Activated CD4-positive, alpha-beta memory T cell treated with anti-CD3 and anti-CD28 coated beads, Interleukin-2, amount 10 ng/mL, durations not matched to agents 7 days and 5 days (primary cell): ENCODE data around the gene PCDHB16. TPM values are rescaled to one million over a fixed set of nuclear protein-coding genes. Genes with fewer than 3 reads are reported as not detected.
A peak's percentile ranks its signal among the peaks of the same experiment; 100 is the strongest.
"Not testable (repeated sequence)": the region's sequence is repeated elsewhere in the genome, so short reads cannot be mapped to it uniquely, and the experiment has no call there.

Source experiments
- CTCF ChIA-PET: fragments of 350-600 bp; sonication (Branson Sonifier 250); formaldehyde crosslinking; loops from one replicate; lab custom pipeline; 2021; ENCODE audit warnings: antibody characterized with exemption, inconsistent platforms; lab: Charles Lee
- POLR2A ChIA-PET: fragments of 350-600 bp; sonication (Branson Sonifier 250); formaldehyde crosslinking; loops from one replicate; lab custom pipeline; 2021; ENCODE audit warnings: antibody characterized with exemption; lab: Charles Lee
- DNase-seq: peaks from one replicate; pipeline ENCODE4 v3.0.0-alpha.2; 2020
- H3K27ac Mint-ChIP-seq: one replicate; pipeline ENCODE4 v1.8.0; 2021; ENCODE audit warnings: mild to moderate bottlenecking, mixed read lengths
- H3K27me3 Mint-ChIP-seq: one replicate; pipeline ENCODE4 v1.8.0; 2021; ENCODE audit warnings: mixed read lengths
- H3K36me3 Mint-ChIP-seq: one replicate; pipeline ENCODE4 v1.8.0; 2021; ENCODE audit warnings: low read depth, mixed read lengths
- H3K4me1 Mint-ChIP-seq: one replicate; pipeline ENCODE4 v1.8.0; 2021; ENCODE audit warnings: mixed read lengths
- H3K4me3 Mint-ChIP-seq: one replicate; pipeline ENCODE4 v1.8.0; 2021; ENCODE audit warnings: mild to moderate bottlenecking, mixed read lengths
- H3K9me3 Mint-ChIP-seq: one replicate; pipeline ENCODE4 v1.8.0; 2021; ENCODE audit warnings: mixed read lengths
- total RNA-seq, 2 experiments: library from RNA; stranded (reverse); gene quantifications; one replicate each; pipeline ENCODE4 v1.2.3, GENCODE V29; 2021

PCDHB16 gene
- total RNA-seq, 2 experiments from 2014 or later = not detected

DNA sequence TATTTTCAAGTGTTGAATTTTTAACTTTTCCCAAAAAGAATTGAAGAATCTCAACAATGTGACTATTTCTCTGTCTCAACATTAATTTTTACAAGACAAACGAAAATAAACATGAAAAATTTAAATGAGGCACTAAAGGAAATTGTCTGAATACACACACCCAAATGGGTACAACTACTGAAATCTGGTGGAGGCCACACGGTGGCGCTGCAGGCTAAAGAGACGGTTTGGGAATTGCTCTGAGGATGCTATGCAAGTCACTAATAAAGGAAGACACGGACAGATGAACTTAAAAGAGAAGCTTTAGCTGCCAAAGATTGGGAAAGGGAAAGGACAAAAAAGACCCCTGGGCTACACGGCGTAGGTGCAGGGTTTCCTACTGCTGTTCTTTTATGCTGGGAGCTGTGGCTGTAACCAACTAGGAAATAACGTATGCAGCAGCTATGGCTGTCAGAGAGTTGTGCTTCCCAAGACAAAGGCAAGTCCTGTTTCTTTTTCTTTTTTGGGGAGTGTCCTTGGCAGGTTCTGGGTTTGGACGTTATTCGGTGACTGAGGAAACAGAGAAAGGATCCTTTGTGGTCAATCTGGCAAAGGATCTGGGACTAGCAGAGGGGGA is 10.0 kb downstream of the PCDHB16 start, which contains the start of gene PCDHB10:
Gene PCDHB10, plus strand, starts transcription at position 244 of the 616 bp plus-strand sequence. Its CDS starts 200 bp downstream, at position 444.
- DNase-seq = peak; percentile 29
- Mint-ChIP-seq H3K27me3 (peaks cover 10% of the 10 kb centered on the region), H3K36me3 (peaks cover 3% of the 10 kb centered on the region), H3K27ac (no peak within 1 kb of the TSS), H3K4me1 (no peaks in the 10 kb centered on the region), H3K9me3 (peaks cover 21% of the 10 kb centered on the region), H3K4me3 (no peak within 1 kb of the TSS)
- ChIA-PET POLR2A (no interaction called here), CTCF (interaction anchor here (1.2 kb wide), 1 partner anchor 15 kb away, joined by 3 read pairs; the partner anchor contains the start of gene PCDHB8)

DNA sequence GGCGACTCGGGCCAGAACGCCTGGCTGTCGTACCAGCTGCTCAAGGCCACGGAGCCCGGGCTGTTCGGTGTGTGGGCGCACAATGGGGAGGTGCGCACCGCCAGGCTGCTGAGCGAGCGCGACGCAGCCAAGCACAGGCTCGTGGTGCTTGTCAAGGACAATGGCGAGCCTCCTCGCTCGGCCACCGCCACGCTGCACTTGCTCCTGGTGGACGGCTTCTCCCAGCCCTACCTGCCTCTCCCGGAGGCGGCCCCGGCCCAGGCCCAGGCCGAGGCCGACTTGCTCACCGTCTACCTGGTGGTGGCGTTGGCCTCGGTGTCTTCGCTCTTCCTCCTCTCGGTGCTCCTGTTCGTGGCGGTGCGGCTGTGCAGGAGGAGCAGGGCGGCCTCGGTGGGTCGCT is 12.1 kb downstream of the PCDHB16 start:
- CTCF ChIA-PET, H3K27ac Mint-ChIP-seq, H3K4me3 Mint-ChIP-seq, DNase-seq, H3K27me3 Mint-ChIP-seq, POLR2A ChIA-PET, H3K4me1 Mint-ChIP-seq, H3K36me3 Mint-ChIP-seq: not testable (repeated sequence)
- H3K9me3 Mint-ChIP-seq = peaks cover 18% of the 10 kb centered on the region

DNA sequence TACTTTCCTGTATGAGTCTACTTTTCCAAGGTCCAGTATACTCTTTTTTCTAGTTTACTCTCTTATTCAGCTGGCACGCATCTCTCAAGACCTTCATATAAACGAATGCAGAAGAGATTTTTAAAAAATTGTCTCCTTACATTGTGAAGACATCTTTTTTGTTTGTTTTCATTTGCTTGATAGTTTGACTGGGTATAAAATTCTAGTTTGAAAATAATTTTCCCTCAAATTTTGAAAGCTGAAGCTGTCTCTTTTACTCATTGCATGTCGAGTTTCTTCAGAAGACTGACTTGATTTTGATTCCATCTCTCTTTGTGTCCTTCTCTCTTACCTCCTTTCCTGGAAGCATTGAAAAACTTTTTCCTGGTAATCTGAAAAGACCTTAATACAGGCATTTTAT is 14.2 kb downstream of the PCDHB16 start:
- Mint-ChIP-seq H3K27ac (no peak overlapping the region), H3K27me3 (peaks cover 7% of the 10 kb centered on the region), H3K36me3 (no peaks in the 10 kb centered on the region), H3K4me3 (no peak overlapping the region), H3K9me3 (peaks cover 22% of the 10 kb centered on the region), H3K4me1 (no peaks in the 10 kb centered on the region)
- no peak for DNase-seq
- ChIA-PET POLR2A (no interaction called here), CTCF (interaction anchor here (1.5 kb wide), 1 partner anchor 10 kb away, joined by 4 read pairs; the partner anchor contains the start of gene PCDHB9)

DNA sequence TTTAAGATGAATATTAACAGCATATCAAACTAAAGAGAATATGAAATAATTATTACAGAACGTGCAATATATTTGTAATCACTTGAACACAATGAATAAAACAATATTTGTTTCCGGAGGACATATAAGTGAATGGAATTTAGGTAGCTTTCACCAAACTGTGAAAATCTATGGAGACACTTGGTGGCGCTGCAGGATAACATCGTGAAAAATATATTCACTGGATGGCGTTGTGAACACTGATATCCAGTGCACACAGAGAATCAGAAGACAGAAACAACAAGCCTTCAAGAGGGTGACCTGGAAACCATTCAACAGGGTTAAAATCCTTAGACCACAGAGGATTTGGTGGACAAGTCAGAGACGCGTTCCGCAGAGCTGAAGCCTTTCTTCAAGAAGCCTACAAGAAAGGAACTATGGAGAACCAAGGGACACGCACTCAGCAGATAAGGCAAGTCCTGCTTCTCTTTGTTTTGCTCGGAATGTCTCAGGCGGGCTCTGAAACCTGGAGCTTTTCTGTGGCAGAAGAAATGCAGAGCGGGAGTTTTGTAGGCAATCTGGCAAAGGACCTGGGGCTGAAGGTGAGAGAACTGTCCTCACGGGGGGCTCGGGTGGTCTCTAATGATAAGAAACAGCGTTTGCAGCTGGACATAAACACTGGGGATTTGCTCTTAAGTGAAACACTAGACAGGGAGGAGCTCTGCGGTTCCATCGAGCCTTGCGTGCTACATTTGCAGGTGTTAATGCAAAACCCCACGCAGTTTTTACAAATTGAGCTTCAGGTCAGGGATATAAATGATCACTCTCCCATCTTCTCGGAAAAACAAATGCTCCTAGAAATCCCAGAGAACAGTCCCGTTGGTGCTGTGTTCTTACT is 17.4 kb downstream of the PCDHB16 start, which contains the start of gene PCDHB11:
Gene PCDHB11, plus strand, starts transcription at position 269 of the 877 bp plus-strand sequence. Its CDS starts 148 bp downstream, at position 417.
- ChIA-PET POLR2A (no interaction called here), CTCF (interaction anchor here (1.0 kb wide), 1 partner anchor 218 kb away, joined by 3 read pairs; the partner anchor contains the start of gene PCDHGB7)
- Mint-ChIP-seq H3K4me1 (no peaks in the 10 kb centered on the region), H3K36me3 (peaks cover 2% of the 10 kb centered on the region), H3K9me3 (peaks cover 14% of the 10 kb centered on the region), H3K27ac (no peak within 1 kb of the TSS), H3K4me3 (no peak within 1 kb of the TSS), H3K27me3 (no peaks in the 10 kb centered on the region)
- no peak for DNase-seq

DNA sequence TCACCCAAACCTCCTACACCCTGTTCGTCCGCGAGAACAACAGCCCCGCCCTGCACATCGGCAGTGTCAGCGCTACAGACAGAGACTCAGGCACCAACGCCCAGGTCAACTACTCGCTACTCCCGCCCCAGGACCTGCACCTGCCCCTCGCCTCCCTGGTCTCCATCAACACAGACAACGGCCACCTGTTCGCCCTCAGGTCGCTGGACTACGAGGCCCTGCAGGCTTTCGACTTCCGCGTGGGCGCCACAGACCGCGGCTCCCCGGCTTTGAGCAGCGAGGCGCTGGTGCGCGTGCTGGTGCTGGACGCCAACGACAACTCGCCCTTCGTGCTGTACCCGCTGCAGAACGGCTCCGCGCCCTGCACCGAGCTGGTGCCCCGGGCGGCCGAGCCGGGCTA is 18.9 kb downstream of the PCDHB16 start:
- H3K4me1 Mint-ChIP-seq, H3K27me3 Mint-ChIP-seq, H3K4me3 Mint-ChIP-seq, H3K36me3 Mint-ChIP-seq, DNase-seq, CTCF ChIA-PET, H3K27ac Mint-ChIP-seq, POLR2A ChIA-PET: not testable (repeated sequence)
- peaks cover 13% of the 10 kb centered on the region for H3K9me3 Mint-ChIP-seq

DNA sequence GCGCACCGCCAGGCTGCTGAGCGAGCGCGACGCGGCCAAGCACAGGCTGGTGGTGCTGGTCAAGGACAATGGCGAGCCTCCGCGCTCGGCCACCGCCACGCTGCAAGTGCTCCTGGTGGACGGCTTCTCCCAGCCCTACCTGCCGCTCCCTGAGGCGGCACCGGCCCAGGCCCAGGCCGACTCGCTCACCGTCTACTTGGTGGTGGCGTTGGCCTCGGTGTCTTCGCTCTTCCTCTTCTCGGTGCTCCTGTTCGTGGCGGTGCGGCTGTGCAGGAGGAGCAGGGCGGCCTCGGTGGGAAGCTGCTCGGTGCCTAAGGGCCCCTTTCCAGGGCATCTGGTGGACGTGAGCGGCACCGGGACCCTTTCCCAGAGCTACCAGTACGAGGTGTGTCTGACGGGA is 19.5 kb downstream of the PCDHB16 start:
- H3K27ac Mint-ChIP-seq = not testable (repeated sequence)

DNA sequence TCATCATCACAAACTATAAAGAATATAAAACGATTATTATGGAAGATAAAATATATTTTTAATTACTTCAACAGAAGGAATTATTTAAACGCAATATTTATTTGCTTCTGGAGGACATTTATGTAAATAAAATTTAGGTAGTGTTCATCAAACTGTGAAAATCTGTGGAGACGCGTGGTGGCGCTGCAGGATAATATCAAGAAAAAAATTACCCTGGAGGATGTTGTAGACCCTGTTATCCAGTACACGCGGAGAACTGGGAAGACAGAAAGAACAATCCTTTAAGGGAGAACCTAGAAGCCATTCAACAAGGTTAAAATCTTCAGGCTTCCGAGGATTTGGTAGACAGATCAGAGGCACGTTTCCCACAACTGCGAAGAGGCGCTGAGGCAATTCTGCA is 26.3 kb downstream of the PCDHB16 start, which contains the start of gene PCDHB12:
Gene PCDHB12, plus strand, starts transcription at position 242 of the 400 bp plus-strand sequence. CDS start 189 bp downstream, outside the sequence.
- no peak for DNase-seq
- peaks cover 5% of the 10 kb centered on the region for H3K27me3 Mint-ChIP-seq
- ChIA-PET POLR2A (no interaction called here), CTCF (no interaction called here)
- H3K4me3 Mint-ChIP-seq = no peak within 1 kb of the TSS
- H3K36me3 Mint-ChIP-seq = no peaks in the 10 kb centered on the region
- no peaks in the 10 kb centered on the region for H3K9me3 Mint-ChIP-seq
- H3K27ac Mint-ChIP-seq = no peak within 1 kb of the TSS
- no peaks in the 10 kb centered on the region for H3K4me1 Mint-ChIP-seq

More for the DNA sequence above, 19.5 kb downstream of the PCDHB16 start:
- H3K9me3 Mint-ChIP-seq, H3K36me3 Mint-ChIP-seq, POLR2A ChIA-PET, H3K4me1 Mint-ChIP-seq, DNase-seq, CTCF ChIA-PET, H3K4me3 Mint-ChIP-seq, H3K27me3 Mint-ChIP-seq: not testable (repeated sequence)

DNA sequence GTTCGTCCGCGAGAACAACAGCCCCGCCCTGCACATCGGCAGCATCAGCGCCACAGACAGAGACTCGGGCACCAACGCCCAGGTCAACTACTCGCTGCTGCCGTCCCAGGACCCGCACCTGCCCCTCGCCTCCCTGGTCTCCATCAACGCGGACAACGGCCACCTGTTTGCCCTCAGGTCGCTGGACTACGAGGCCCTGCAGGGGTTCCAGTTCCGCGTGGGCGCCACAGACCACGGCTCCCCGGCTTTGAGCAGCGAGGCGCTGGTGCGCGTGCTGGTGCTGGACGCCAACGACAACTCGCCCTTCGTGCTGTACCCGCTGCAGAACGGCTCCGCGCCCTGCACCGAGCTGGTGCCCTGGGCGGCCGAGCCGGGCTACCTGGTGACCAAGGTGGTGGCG is 28.1 kb downstream of the PCDHB16 start:
- H3K9me3 Mint-ChIP-seq, H3K27ac Mint-ChIP-seq, DNase-seq, H3K4me1 Mint-ChIP-seq, POLR2A ChIA-PET, CTCF ChIA-PET, H3K4me3 Mint-ChIP-seq, H3K36me3 Mint-ChIP-seq: not testable (repeated sequence)
- peaks cover 15% of the 10 kb centered on the region for H3K27me3 Mint-ChIP-seq

DNA sequence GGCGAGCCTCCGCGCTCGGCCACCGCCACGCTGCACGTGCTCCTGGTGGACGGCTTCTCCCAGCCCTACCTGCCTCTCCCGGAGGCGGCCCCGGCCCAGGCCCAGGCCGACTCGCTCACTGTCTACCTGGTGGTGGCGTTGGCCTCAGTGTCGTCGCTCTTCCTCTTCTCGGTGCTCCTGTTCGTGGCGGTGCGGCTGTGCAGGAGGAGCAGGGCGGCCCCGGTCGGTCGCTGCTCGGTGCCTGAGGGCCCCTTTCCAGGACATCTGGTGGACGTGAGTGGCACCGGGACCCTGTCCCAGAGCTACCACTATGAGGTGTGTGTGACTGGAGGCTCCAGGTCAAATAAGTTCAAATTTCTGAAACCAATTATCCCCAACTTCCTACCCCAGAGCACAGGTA is 28.7 kb downstream of the PCDHB16 start:
- H3K9me3 Mint-ChIP-seq, H3K4me1 Mint-ChIP-seq, CTCF ChIA-PET, H3K36me3 Mint-ChIP-seq, POLR2A ChIA-PET, H3K4me3 Mint-ChIP-seq, DNase-seq, H3K27ac Mint-ChIP-seq: not testable (repeated sequence)
- H3K27me3 Mint-ChIP-seq = peaks cover 16% of the 10 kb centered on the region

DNA sequence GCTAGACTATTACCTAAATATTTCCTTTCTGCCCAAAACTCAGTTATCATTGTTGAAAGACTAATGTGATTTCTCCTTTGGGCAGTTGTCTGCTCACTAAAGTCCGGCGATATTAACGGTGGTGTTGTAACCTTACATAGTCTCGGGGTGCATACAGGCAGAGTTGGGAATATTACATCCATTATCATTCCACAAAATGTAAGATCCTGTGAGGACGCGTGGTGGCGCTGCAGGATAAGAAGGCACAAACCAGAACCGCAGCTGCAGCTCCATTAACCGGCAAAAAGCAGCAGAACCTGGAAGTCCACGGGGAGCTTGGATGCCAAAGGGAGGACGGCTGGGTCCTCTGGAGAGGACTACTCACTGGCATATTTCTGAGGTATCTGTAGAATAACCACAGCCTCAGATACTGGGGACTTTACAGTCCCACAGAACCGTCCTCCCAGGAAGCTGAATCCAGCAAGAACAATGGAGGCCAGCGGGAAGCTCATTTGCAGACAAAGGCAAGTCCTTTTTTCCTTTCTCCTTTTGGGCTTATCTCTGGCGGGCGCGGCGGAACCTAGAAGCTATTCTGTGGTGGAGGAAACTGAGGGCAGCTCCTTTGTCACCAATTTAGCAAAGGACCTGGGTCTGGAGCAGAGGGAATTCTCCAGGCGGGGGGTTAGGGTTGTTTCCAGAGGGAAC is 31.6 kb downstream of the PCDHB16 start, which contains the start of gene PCDHB13:
Gene PCDHB13, plus strand, starts transcription at position 264 of the 684 bp plus-strand sequence. Its CDS starts 205 bp downstream, at position 469.
- CTCF ChIA-PET = interaction anchor here (0.7 kb wide), 1 partner anchor 35 kb away, joined by 3 read pairs; no protein-coding TSS in a partner anchor
- DNase-seq, H3K36me3 Mint-ChIP-seq, H3K4me3 Mint-ChIP-seq, H3K4me1 Mint-ChIP-seq, POLR2A ChIA-PET, H3K27ac Mint-ChIP-seq: not testable (repeated sequence)
- peaks cover 20% of the 10 kb centered on the region for H3K9me3 Mint-ChIP-seq
- peaks cover 19% of the 10 kb centered on the region for H3K27me3 Mint-ChIP-seq

DNA sequence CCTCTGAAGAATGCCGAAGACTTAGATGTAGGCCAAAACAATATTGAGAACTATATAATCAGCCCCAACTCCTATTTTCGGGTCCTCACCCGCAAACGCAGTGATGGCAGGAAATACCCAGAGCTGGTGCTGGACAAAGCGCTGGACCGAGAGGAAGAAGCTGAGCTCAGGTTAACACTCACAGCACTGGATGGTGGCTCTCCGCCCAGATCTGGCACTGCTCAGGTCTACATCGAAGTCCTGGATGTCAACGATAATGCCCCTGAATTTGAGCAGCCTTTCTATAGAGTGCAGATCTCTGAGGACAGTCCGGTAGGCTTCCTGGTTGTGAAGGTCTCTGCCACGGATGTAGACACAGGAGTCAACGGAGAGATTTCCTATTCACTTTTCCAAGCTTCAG is 32.4 kb downstream of the PCDHB16 start:
- H3K4me3 Mint-ChIP-seq, POLR2A ChIA-PET, DNase-seq, H3K36me3 Mint-ChIP-seq, H3K27ac Mint-ChIP-seq, H3K4me1 Mint-ChIP-seq: not testable (repeated sequence)
- Mint-ChIP-seq H3K27me3 (peaks cover 16% of the 10 kb centered on the region), H3K9me3 (peaks cover 23% of the 10 kb centered on the region)
- CTCF ChIA-PET = interaction anchor here (0.7 kb wide), 1 partner anchor 36 kb away, joined by 3 read pairs; no protein-coding TSS in a partner anchor

DNA sequence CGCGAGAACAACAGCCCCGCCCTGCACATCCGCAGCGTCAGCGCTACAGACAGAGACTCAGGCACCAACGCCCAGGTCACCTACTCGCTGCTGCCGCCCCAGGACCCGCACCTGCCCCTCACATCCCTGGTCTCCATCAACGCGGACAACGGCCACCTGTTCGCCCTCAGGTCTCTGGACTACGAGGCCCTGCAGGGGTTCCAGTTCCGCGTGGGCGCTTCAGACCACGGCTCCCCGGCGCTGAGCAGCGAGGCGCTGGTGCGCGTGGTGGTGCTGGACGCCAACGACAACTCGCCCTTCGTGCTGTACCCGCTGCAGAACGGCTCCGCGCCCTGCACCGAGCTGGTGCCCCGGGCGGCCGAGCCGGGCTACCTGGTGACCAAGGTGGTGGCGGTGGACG is 33.3 kb downstream of the PCDHB16 start:
- H3K36me3 Mint-ChIP-seq, CTCF ChIA-PET, DNase-seq, POLR2A ChIA-PET, H3K27ac Mint-ChIP-seq, H3K4me1 Mint-ChIP-seq, H3K4me3 Mint-ChIP-seq: not testable (repeated sequence)
- Mint-ChIP-seq H3K27me3 (peaks cover 14% of the 10 kb centered on the region), H3K9me3 (peaks cover 25% of the 10 kb centered on the region)
